ENCODE data around the gene TTC29. TPM values are rescaled to one million over a fixed set of nuclear protein-coding genes. Genes with fewer than 3 reads are reported as not detected.

The TTC29 gene
- total and polyA plus RNA-seq, 2 experiments from 2014 or later, result 0.13 to 0.66 TPM

GRCh38 chr4:146883070-146883469 is 62.6 kb downstream of the TTC29 start:
- H3K79me2 ChIP-seq, result no peaks in the 10 kb centered on the region
- TF ChIP-seq CTCF (IDR thresholded peaks at IDR 0.05; ENCODE audit: poor library complexity) (no peak), EZH2phosphoT487 (IDR thresholded peaks at IDR 0.05; ENCODE audit: low read depth, severe bottlenecking, unreplicated experiment) (no peak), EZH2 (IDR thresholded peaks at IDR 0.05; ENCODE audit: borderline replicate concordance) (no peak)
- no peaks in the 10 kb centered on the region for H3K9me2 ChIP-seq (replicated peaks; ENCODE audit: insufficient read depth)
- no peaks in the 10 kb centered on the region for H3K4me1 ChIP-seq (ENCODE audit: insufficient read depth)
- H3K4me3 ChIP-seq, result no peak overlapping the region
- DNase-seq (ENCODE audit: low spot score), result no peak
- no peak overlapping the region for H3K4me2 ChIP-seq
- 93% methylated on average over 3 of the region's 3 CpGs for WGBS (ENCODE audit: low lambda C conversion rate, missing lambda C conversion rate)
- no peaks in the 10 kb centered on the region for H3K9me3 ChIP-seq (ENCODE audit: low read depth)
- no peak overlapping the region for H3K27ac ChIP-seq
- no peak overlapping the region for H2AFZ ChIP-seq
- H4K20me1 ChIP-seq (ENCODE audit: insufficient read depth, poor library complexity, severe bottlenecking), result no peaks in the 10 kb centered on the region
- H3K36me3 ChIP-seq (replicated peaks; ENCODE audit: insufficient read depth, low read depth), result no peaks in the 10 kb centered on the region
- peaks cover 15% of the 10 kb centered on the region for H3K27me3 ChIP-seq

GRCh38 chr4:146857298-146857697 is 88.4 kb downstream of the TTC29 start:
- H3K79me2 ChIP-seq, result no peaks in the 10 kb centered on the region
- H3K4me1 ChIP-seq (ENCODE audit: insufficient read depth), result no peaks in the 10 kb centered on the region
- TF ChIP-seq EZH2phosphoT487 (IDR thresholded peaks at IDR 0.05; ENCODE audit: low read depth, severe bottlenecking, unreplicated experiment) (no peak), EZH2 (IDR thresholded peaks at IDR 0.05; ENCODE audit: borderline replicate concordance) (no peak), CTCF (IDR thresholded peaks at IDR 0.05; ENCODE audit: poor library complexity) (no peak)
- H3K27ac ChIP-seq, result no peak overlapping the region
- H3K36me3 ChIP-seq (replicated peaks; ENCODE audit: insufficient read depth, low read depth), result no peaks in the 10 kb centered on the region
- H3K4me2 ChIP-seq, result no peak overlapping the region
- no peak for DNase-seq (ENCODE audit: low spot score)
- no peaks in the 10 kb centered on the region for H3K9me2 ChIP-seq (replicated peaks; ENCODE audit: insufficient read depth)
- H2AFZ ChIP-seq, result no peak overlapping the region
- H3K4me3 ChIP-seq, result no peak overlapping the region
- WGBS (ENCODE audit: low lambda C conversion rate, missing lambda C conversion rate), result 65% methylated on average over 3 of the region's 3 CpGs
- H3K27me3 ChIP-seq, result no peaks in the 10 kb centered on the region
- H3K9me3 ChIP-seq (ENCODE audit: low read depth), result no peaks in the 10 kb centered on the region
- no peaks in the 10 kb centered on the region for H4K20me1 ChIP-seq (ENCODE audit: insufficient read depth, poor library complexity, severe bottlenecking)

- no peaks in the 10 kb centered on the region for H3K36me3 ChIP-seq (replicated peaks; ENCODE audit: insufficient read depth, low read depth)
- H3K4me1 ChIP-seq (ENCODE audit: insufficient read depth), result no peaks in the 10 kb centered on the region
- WGBS (ENCODE audit: low lambda C conversion rate, missing lambda C conversion rate), result 92% methylated on average over 4 of the region's 4 CpGs
- H3K9me2 ChIP-seq (replicated peaks; ENCODE audit: insufficient read depth), result no peaks in the 10 kb centered on the region
- TF ChIP-seq CTCF (IDR thresholded peaks at IDR 0.05; ENCODE audit: poor library complexity) (no peak), EZH2 (IDR thresholded peaks at IDR 0.05; ENCODE audit: borderline replicate concordance) (no peak), EZH2phosphoT487 (IDR thresholded peaks at IDR 0.05; ENCODE audit: low read depth, severe bottlenecking, unreplicated experiment) (no peak)
- H3K9me3 ChIP-seq (ENCODE audit: low read depth), result no peaks in the 10 kb centered on the region
- H3K4me2 ChIP-seq, result no peak overlapping the region
- no peak overlapping the region for H3K27ac ChIP-seq
- no peaks in the 10 kb centered on the region for H4K20me1 ChIP-seq (ENCODE audit: insufficient read depth, poor library complexity, severe bottlenecking)
- no peak overlapping the region for H2AFZ ChIP-seq
- H3K27me3 ChIP-seq, result no peaks in the 10 kb centered on the region
- no peaks in the 10 kb centered on the region for H3K79me2 ChIP-seq
- H3K4me3 ChIP-seq, result no peak overlapping the region
- DNase-seq (ENCODE audit: low spot score), result no peak
These were observed 89.9 kb downstream of the TTC29 start for GRCh38 chr4:146855761-146856160.

- no peak for TF ChIP-seq CTCF (IDR thresholded peaks at IDR 0.05; ENCODE audit: poor library complexity)
- no peaks in the 10 kb centered on the region for H3K9me3 ChIP-seq (ENCODE audit: low read depth)
- DNase-seq (ENCODE audit: low spot score), result no peak
- no peak overlapping the region for H3K4me3 ChIP-seq
- no peak overlapping the region for H2AFZ ChIP-seq
- 62% methylated on average over 2 of the region's 2 CpGs for WGBS (ENCODE audit: low lambda C conversion rate, missing lambda C conversion rate)
- H3K36me3 ChIP-seq (replicated peaks; ENCODE audit: insufficient read depth, low read depth), result no peaks in the 10 kb centered on the region
- H3K4me1 ChIP-seq (ENCODE audit: insufficient read depth), result no peaks in the 10 kb centered on the region
- H3K27me3 ChIP-seq, result no peaks in the 10 kb centered on the region
- H3K4me2 ChIP-seq, result no peak overlapping the region
- H3K79me2 ChIP-seq, result no peaks in the 10 kb centered on the region
- no peaks in the 10 kb centered on the region for H3K9me2 ChIP-seq (replicated peaks; ENCODE audit: insufficient read depth)
- no peaks in the 10 kb centered on the region for H4K20me1 ChIP-seq (ENCODE audit: insufficient read depth, poor library complexity, severe bottlenecking)
- no peak overlapping the region for H3K27ac ChIP-seq
These were observed 93.3 kb downstream of the TTC29 start for GRCh38 chr4:146852360-146852759.

All from hepatocyte (in vitro differentiated cells).